ENCODE measurements around the gene PRLR.

The PRLR gene

GRCh38 chr5:35026941-35027340 is 203.3 kb downstream of the PRLR start:
- DNase-seq: no peak

GRCh38 chr5:35026280-35026840 is 203.9 kb downstream of the PRLR start:
- no peak for DNase-seq

- no peak for DNase-seq
These were observed 205.3 kb downstream of the PRLR start for GRCh38 chr5:35024911-35025510.

- no peak for DNase-seq
These were observed 206.7 kb downstream of the PRLR start for GRCh38 chr5:35023391-35024178.

GRCh38 chr5:35016174-35017051 is 213.9 kb downstream of the PRLR start:
- no peak for DNase-seq

- DNase-seq: no peak
These were observed 215.2 kb downstream of the PRLR start for GRCh38 chr5:35015063-35015462.

GRCh38 chr5:35012796-35013195 is 217.5 kb downstream of the PRLR start:
- DNase-seq: no peak

GRCh38 chr5:35012365-35012764 is 217.9 kb downstream of the PRLR start:
- DNase-seq: no peak

- no peak for DNase-seq
These were observed 219.6 kb downstream of the PRLR start for GRCh38 chr5:35010676-35011075.

GRCh38 chr5:35009657-35010056 is 220.6 kb downstream of the PRLR start:
- no peak for DNase-seq

- DNase-seq: no peak
These were observed 221.3 kb downstream of the PRLR start for GRCh38 chr5:35009019-35009418.

- DNase-seq: no peak
These were observed 225.5 kb downstream of the PRLR start for GRCh38 chr5:35004771-35005170.

GRCh38 chr5:35004200-35004599 is 226.1 kb downstream of the PRLR start:
- DNase-seq: no peak

- DNase-seq: peak; percentile 55
These were observed 227.0 kb downstream of the PRLR start for GRCh38 chr5:35003018-35003957.

GRCh38 chr5:35002459-35002858 is 227.8 kb downstream of the PRLR start:
- no peak for DNase-seq

GRCh38 chr5:35001842-35002241 is 228.4 kb downstream of the PRLR start:
- DNase-seq: no peak

Measured in NCI-H2171 (cell line).